PC-3 (cell line): ENCODE data around the gene ARHGAP24.

Experiments used
- CTCF ChIP-seq: fragments of 300-600 bp; sonication (generic); conservative IDR thresholded peaks from 2 replicates; pipeline ENCODE4 v1.5.1; 2017; ENCODE audit warnings: antibody characterized with exemption, low read depth, mild to moderate bottlenecking, low read length
- EZH2 ChIP-seq: fragments of 300-600 bp; sonication (generic); IDR thresholded peaks from one replicate; pipeline ENCODE4 v1.6.1; 2017; ENCODE audit warnings: antibody characterized with exemption, mild to moderate bottlenecking, low read length; ENCODE audit not compliant: unreplicated experiment
- EZH2phosphoT487 ChIP-seq: fragments of 300-600 bp; sonication (generic); IDR thresholded peaks from 2 replicates; pipeline ENCODE4 v1.6.1; 2018; ENCODE audit warnings: mild to moderate bottlenecking, antibody characterized with exemption, low read length, borderline replicate concordance

GRCh38 chr4:85884251-85884650 lies 409.3 kb downstream of the ARHGAP24 start:
- no peak for TF ChIP-seq CTCF
- TF ChIP-seq EZH2, result no peak
- no peak for TF ChIP-seq EZH2phosphoT487
